A549 (cell line): Measurements from ENCODE around the gene AKAP8.

ENCODE experiments used
- EHMT2 ChIP-seq: fragments of 200-600 bp; sonication (generic); IDR thresholded peaks from 2 replicates; pipeline ENCODE4 v1.6.1; 2016; ENCODE audit warnings: antibody characterized with exemption, low read depth, mild to moderate bottlenecking, moderate library complexity
- JUN ChIP-seq, 2 experiments: fragments of >200 bp; sonication (Bioruptor Twin); formaldehyde crosslinking; IDR thresholded peaks; 2 replicates in 1 of 2; 3 replicates in 1 of 2; pipeline ENCODE4 v1.6.1; 2016 to 2017
- NFE2L2 ChIP-seq: fragments of 150-350 bp; conservative IDR thresholded peaks from 2 replicates; pipeline ENCODE4 v1.6.1; 2014; ENCODE audit warnings: low read length
- POLR2A ChIP-seq: IDR thresholded peaks from 2 replicates; pipeline ENCODE4 v1.6.1; 2012; ENCODE audit warnings: mild to moderate bottlenecking, low read length
- RAD21 ChIP-seq, 2 experiments: fragments of >200 bp in 1 of 2; sonication (Bioruptor Twin) in 1 of 2; formaldehyde crosslinking in 1 of 2; IDR thresholded peaks in 1 of 2; conservative IDR thresholded peaks in 1 of 2; 2 replicates in 1 of 2; 3 replicates in 1 of 2; pipeline ENCODE4 v1.6.1; 2012 to 2018; ENCODE audit warnings: inconsistent platforms in 1 of 2
- TF ChIP-seq, protein P1 (sequence below): fragments of >200 bp; sonication (Bioruptor Twin); formaldehyde crosslinking; IDR thresholded peaks from 3 replicates; pipeline ENCODE4 v1.5.1; 2016

DNA sequence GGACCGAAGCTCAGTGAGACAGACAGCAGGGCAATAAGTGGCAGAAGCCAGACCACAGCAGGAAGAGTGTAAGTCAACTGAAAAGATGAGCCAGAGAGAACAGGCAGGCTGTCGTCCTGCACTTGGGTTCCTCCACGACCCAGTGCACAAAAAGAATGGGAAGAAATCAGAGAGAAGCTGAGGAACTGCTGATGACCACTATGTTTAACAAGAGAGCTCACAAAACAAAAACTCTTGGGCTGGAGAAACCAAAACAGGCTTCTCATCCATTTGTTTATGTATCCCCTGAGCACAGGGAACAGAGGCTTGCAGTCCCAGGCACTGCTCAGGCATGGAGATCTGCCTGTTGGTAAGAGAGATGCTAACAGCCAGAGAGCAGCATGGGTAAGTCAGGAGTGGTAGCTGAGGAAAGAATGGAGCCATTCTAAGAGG is 25.2 kb upstream of the AKAP8 start:
- TF ChIP-seq, protein P1, sequence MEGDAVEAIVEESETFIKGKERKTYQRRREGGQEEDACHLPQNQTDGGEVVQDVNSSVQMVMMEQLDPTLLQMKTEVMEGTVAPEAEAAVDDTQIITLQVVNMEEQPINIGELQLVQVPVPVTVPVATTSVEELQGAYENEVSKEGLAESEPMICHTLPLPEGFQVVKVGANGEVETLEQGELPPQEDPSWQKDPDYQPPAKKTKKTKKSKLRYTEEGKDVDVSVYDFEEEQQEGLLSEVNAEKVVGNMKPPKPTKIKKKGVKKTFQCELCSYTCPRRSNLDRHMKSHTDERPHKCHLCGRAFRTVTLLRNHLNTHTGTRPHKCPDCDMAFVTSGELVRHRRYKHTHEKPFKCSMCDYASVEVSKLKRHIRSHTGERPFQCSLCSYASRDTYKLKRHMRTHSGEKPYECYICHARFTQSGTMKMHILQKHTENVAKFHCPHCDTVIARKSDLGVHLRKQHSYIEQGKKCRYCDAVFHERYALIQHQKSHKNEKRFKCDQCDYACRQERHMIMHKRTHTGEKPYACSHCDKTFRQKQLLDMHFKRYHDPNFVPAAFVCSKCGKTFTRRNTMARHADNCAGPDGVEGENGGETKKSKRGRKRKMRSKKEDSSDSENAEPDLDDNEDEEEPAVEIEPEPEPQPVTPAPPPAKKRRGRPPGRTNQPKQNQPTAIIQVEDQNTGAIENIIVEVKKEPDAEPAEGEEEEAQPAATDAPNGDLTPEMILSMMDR: no peak
- TF ChIP-seq POLR2A (no peak), EHMT2 (no peak), NFE2L2 (no peak), RAD21 (conservative IDR thresholded peaks at IDR 0.05 in 1 of 2, IDR thresholded peaks at IDR 0.05 in 1 of 2) (no peak), JUN (IDR thresholded peaks at IDR 0.05) (no peak)
